SIG-M5 treated with dmso at 0.1 percent for 504 hours (cell line): Measurements from ENCODE around the gene MBD3.
"Not testable (repeated sequence)": the region's sequence is repeated elsewhere in the genome, so short reads cannot be mapped to it uniquely, and the experiment has no call there.

ENCODE experiments used
- DNase-seq: peaks from one replicate; lab custom pipeline; 2025; ENCODE audit not compliant: unreplicated experiment; lab: John Stamatoyannopoulos, UW

The MBD3 gene

DNA sequence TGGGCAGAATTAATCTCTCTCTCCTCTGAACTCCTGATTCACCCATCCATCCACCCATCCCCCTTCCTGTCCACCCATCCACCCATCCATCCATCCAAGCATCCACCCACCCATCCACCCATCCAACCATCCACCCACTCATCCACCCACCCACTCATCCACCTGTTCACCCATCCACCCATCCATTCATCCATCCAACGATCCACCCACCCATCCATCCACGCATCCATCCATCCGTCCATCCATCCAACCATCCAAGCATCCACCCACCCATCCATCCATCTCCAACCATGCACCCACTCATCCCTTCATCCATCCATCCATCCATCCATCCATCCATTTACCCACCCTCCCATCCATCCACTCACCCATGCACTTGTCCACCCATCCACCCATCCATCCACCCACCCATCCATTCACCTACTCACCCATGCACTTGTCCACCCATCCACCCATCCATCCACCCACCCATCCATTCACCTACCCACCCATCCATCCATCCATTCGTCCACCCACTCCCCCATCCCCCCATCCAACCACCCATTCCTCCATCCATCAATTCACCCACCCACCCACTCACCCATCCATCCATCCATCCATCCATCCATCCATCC, 43.2 kb downstream of the MBD3 start:
- no peak for DNase-seq

- no peak for DNase-seq
Observed at GRCh38 chr19:1540365-1540925, 52.2 kb downstream of the MBD3 start.

DNA sequence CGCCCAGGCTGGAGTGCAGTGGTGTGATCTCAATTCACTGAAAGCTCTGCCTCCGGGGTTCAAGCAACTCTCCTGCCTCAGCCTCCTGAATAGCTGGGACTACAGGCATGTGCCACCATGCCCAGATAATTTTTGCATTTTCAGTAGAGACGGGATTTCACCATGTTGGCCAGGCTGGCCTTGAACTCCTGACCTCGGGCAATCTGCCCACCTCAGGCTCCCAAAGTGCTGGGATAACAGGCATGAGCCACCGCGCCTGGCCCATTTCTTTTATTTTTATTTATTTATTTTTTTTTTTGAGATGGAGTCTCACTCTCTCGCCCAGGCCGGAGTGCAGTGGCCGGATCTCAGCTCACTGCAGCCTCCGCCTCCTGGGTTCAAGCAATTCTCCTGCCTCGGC, 52.9 kb downstream of the MBD3 start:
- DNase-seq = not testable (repeated sequence)

DNA sequence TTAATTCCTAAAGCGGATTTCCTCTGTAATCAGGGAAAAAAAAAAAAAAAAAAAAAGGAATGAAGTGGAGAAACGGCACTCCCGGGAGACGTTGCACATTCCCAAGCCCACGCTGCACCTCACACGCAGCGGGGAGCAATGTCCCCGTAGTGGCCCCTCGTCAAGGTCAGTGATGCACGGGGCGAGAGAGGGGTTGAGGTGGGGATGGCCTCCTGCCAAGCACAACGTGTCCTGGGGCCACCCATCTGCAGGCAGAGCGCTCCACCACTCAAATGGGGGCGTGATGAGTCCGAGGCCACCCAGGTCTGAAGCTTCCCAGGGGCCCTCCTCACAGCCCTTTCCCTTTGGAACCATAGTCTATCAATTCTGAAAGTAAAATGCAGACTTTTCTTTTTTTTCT, 53.7 kb downstream of the MBD3 start:
- no peak for DNase-seq

DNA sequence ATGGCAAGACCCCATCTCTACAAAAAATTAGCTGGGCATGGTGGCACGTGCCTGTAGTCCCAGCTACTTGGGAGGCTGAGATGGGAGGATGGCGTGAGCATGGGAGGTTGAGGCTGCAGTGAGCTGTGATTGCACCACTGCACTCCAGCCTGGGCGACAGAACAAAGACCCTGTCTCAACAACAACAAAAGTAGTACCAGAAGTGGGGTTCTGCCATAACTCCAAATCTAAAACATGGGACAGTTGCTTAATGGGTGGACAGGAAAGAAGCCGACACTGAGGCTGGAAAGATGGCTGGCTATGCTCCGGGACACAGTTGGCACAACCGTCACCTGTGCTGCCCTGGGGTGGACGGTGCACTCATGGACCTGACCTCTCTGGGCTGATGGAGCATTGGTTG, 57.0 kb downstream of the MBD3 start:
- not testable (repeated sequence) for DNase-seq

DNA sequence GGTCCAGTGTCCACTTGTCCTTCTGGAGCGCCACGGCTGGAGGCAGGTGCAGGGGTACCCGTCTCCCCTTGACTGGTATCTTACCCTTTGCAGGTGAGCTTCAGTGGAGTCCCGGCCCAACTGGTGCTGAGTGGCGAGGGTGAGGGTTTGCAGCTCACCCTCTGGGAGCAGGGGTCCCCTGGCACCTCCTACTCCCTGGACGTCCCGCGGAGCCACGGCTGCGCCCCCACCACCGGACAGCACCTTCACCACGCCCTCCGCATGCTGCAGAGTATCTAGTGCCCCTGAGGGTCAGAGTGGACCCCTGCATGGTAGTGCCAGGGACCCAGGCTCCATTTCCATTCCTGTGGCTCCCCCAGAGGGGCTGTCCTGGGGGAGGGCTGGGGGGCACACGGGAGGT, 57.7 kb downstream of the MBD3 start:
- DNase-seq = no peak

DNA sequence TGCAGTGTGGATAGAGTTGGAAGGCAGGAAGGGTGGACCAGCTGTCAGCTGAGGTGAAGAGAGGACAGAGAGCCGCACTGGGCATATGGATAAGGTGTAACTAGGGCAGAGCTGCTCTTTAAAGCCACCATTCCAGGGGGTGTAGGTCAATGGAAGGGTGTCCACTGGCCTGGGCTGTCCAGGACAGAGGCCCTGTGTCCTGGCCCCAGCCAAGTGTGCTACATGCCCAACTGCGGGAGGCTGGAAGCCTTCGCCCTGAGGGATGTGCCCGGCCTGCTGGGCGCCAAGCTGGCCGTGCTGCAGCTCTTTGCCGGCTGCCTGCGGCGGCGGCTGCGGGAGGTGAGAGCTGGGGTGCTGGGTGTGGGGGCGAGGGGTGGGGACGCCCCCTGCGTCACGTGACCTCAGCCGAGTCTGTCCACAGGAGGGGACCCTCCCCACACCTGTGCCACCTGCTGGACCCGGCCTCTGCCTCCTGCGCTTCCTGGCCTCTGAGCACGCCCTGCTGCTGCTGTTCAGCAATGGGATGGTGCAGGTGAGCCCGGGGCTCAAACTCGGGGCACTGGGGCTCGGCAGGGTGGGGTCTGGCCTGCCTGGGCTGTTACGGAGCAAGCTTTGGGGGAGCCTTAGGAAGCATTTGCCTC, 59.0 kb downstream of the MBD3 start:
- no peak for DNase-seq

GRCh38 chr19:1532003-1532402, 60.7 kb downstream of the MBD3 start:
- DNase-seq = no peak

DNA sequence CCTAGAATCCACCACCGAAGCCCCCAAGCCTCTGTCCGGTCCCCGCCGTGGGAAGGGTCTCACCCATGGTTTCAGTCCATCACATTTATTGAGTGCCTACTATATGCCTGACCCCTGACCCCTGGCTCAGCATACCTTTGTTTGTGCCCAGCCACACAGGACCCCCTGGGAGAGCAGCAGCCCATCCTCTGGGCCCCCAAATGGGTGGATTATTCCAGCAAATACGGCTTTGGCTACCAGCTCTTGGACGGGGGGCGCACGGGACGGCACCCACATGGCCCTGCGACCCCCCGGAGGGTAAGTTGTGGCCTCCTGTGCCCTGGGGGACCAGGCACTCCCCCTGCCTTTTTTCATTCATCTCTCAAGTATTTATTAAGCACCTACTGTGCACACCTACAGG, 61.1 kb downstream of the MBD3 start:
- DNase-seq = no peak

- not testable (repeated sequence) for DNase-seq
Observed at GRCh38 chr19:1530856-1531255, 61.8 kb downstream of the MBD3 start.

- DNase-seq = no peak
Observed at GRCh38 chr19:1529430-1529816, 63.2 kb downstream of the MBD3 start.

GRCh38 chr19:1528596-1529429, 63.9 kb downstream of the MBD3 start:
- no peak for DNase-seq

DNA sequence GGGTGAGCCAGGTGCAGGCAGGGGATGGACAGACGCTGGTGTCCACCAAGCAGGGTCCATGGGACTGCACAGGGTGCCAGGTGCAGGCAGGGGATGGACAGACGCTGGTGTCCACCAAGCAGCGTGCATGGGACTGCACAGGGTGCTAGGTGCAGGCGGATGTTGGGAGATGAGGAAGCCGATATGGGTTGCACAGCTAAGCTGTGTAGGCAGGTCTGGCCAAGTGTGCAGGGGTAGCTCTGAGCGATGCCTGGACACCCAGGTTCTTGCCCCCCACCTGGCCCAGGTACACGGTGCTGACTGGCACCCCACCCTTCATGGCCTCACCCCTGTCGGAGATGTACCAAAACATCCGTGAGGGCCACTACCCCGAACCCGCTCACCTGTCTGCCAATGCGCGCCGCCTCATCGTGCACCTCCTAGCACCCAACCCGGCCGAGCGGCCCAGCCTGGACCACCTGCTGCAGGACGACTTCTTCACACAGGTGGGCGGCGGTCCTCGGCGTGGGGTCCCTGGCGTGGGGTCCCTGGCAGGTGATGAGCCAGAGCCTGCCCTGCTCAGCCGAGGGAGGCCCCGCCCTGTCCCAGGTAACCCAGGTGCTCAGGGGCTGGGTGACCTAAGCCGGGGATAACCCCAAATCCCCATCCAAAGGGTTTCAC, 64.9 kb downstream of the MBD3 start:
- DNase-seq = no peak

DNA sequence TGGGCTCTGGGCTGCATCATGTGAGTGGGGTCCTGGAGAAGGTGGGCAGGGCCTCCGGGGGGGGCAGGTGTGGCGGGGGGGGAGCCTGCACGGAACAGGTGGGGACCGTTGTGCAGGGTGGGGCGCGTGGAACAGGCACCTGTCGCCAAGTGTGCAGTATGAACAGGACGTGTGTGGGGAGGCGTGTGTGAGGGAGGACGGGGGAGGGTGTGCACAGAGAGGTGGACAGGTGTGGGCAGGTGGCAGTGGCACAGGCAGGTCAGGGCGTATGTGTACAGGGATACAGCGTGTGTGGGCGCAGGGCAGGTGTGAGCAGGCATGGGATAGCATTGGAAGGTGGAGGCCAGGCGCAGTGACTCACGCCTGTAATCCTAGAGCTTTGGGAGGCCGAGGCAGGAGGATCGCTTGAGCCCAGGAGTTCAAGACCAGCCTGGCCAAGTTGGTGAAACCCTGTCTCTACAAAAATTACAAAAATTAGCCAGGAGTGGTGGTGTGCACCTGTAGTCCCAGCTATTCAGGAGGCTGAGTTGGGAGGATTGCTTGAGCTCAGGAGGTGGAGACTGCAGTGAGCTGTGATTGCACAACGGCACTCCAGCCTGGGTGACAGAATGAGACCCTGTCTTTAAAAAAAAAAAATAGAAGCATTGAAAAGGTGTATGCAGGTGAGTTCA, 65.6 kb downstream of the MBD3 start:
- no peak for DNase-seq

DNA sequence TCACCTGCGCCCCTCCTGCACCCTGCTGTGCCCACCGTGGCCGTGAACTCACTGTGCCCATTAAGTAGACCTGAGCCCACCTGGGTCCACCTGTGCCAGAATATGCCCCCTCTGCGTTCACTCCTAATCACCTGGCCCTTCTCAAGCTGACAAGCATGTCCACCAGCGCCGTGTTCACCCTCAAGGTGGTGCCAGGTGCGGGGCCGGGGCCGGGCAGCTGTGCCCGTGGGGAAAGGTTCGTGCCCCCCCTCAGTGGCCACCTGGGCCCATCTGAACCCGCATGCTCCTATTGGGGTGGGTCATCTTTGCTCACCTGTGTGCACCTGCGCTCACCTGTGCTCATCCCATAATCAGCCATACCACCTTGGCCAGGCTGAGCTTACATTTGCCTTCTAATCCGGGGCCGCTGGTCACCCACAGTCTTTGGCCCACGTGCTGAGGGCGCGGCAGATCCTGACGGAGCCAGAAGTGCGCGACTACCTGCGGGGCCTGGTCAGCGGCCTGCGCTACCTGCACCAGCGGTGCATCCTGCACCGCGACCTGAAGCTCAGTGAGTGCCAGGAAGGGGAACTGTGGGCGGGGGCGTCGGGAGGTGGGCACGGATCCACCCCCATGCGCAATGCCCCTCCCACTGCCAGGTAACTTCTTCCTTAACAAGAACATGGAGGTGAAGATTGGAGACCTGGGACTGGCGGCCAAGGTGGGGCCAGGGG, 66.4 kb downstream of the MBD3 start:
- no peak for DNase-seq

DNA sequence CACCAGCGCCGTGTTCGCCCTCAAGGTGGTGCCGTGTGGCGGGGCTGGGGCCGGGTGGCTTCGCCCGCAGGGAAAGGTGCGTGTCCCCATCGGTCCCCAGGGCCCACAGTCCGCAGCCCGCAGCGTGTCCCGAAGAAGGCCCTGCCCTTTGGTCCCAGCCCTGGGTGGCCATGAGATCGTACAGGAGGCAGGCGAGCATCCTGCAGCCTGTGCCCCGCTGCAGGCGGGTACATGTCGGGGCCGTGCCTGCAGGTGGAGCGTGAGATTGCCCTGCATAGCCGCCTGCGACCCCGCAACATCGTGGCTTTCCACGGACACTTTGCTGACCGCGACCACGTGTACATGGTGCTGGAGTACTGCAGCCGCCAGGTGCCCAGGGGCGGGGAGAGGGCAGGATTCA, 67.3 kb downstream of the MBD3 start:
- no peak for DNase-seq

DNA sequence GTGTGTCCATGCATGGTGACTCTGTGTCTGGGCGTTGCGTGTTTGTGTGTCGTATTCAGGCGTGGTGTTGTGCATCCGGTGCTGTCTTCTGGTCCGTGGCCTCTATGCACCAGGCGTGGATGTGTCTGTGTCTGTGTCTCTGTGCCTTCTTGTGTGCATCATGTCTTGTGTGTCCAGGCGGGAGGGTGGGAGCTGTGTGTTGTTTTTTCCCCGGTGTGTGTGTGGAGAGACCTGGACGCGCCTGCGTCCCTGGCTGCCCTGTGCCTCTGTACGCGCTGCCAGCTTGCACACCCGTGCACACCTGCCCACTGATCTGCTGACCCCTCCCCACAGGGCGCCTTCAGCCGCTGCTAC, 67.7 kb downstream of the MBD3 start:
- no peak for DNase-seq

DNA sequence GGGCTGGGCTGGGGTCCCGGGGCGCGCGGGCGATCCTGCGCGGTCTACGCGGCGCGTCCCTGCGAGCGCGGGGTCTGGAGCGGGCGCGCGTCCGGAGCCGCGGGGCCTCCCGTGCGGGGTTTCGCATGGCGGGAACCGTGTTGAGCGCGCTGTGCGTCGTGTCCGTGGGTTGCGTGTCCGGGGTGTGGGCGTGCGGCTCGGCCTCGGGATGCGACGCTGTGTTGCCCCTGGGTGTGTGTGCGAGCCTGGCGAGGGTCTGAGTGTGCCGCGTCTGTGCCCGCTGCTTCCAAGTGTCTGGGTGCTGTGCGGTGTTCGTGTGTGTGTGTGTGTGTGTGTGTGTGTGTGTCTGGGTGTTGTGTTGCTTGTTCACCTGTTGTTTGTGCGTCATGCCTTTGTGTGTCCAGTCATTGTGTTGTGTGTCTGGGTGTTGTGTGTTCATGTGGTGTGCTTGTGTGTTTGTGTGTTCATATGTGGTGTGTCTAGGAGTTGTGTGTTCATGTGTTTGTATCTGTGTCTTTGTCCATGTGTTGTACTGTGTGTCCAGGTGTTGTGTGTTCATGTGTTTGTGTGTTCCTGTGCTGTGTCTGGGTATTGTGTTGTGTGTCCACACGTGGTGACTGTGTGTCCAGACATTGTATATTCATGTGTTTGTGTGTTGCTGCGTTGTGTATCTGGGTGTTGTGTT, 68.2 kb downstream of the MBD3 start:
- no peak for DNase-seq
